ENCODE results near the gene TRAIP.
"Not testable (repeated sequence)": the region's sequence is repeated elsewhere in the genome, so short reads cannot be mapped to it uniquely, and the experiment has no call there.

TRAIP gene

DNA sequence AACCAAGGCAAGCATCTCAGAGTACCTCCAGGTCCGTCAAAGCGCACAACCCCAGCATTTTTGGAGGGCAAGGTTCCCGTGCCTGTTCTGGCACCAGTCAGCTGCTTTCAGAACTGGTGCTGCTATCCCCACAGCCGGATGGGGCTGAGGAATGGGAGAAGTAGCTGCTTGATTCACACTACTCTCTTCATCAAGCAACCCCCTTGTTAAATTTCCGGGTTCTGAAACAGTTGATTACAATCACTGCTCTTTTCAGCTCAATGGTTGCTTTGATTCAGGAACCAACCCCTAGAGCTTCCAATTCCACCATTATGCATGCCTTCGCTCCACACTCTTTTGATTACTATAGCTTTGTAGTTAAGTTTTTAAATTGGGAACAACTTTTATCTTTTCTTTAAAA, 30.3 kb downstream of the TRAIP start:
- Histone ChIP-seq H3K27ac (ENCODE audit: low read length) (no peak overlapping the region), H2AFZ (ENCODE audit: low read depth, low read length) (no peak overlapping the region), H3K79me2 (ENCODE audit: low read length) (no peaks in the 10 kb centered on the region), H3K4me2 (ENCODE audit: low read length) (no peak overlapping the region), H3K4me1 (ENCODE audit: low read length) (no peaks in the 10 kb centered on the region), H4K20me1 (ENCODE audit: insufficient read depth, low read length) (no peaks in the 10 kb centered on the region), H3K9ac (ENCODE audit: low read length) (no peak overlapping the region), H3K4me3 (ENCODE audit: low read length) (no peak overlapping the region), H3K36me3 (replicated peaks; ENCODE audit: low read depth, low read length) (peaks cover 24% of the 10 kb centered on the region), H3K9me3 (ENCODE audit: insufficient read depth, low read length) (no peaks in the 10 kb centered on the region), H3K27me3 (ENCODE audit: low read depth, low read length) (no peaks in the 10 kb centered on the region)
- TF ChIP-seq EZH2phosphoT487 (IDR thresholded peaks at IDR 0.05; ENCODE audit: low read depth) = no peak
- TF ChIP-seq, protein P1, sequence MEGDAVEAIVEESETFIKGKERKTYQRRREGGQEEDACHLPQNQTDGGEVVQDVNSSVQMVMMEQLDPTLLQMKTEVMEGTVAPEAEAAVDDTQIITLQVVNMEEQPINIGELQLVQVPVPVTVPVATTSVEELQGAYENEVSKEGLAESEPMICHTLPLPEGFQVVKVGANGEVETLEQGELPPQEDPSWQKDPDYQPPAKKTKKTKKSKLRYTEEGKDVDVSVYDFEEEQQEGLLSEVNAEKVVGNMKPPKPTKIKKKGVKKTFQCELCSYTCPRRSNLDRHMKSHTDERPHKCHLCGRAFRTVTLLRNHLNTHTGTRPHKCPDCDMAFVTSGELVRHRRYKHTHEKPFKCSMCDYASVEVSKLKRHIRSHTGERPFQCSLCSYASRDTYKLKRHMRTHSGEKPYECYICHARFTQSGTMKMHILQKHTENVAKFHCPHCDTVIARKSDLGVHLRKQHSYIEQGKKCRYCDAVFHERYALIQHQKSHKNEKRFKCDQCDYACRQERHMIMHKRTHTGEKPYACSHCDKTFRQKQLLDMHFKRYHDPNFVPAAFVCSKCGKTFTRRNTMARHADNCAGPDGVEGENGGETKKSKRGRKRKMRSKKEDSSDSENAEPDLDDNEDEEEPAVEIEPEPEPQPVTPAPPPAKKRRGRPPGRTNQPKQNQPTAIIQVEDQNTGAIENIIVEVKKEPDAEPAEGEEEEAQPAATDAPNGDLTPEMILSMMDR (IDR thresholded peaks at IDR 0.05; ENCODE audit: low read depth, low read length) = no peak

DNA sequence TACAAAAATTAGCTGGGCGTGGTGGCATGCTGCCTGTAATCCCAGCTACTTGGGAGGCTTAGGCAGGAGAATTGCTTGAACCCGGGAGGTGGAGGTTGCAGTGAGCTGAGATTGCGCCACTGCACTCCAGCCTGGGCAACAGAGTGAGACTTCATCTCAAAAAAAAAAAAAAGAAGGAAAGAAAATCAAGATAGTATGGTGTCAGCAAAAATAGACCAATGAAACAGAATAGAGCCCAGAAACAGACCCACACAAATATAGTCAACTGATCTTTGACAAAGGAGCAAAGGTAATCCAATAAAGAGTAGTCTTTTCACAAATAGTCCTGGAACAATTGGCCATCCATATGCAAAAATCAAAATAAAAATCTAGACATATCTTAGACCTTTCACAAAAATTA, 33.2 kb downstream of the TRAIP start:
- not testable (repeated sequence) for H3K4me2 ChIP-seq (ENCODE audit: low read length); H3K27me3 ChIP-seq (ENCODE audit: low read depth, low read length); H3K79me2 ChIP-seq (ENCODE audit: low read length); H4K20me1 ChIP-seq (ENCODE audit: insufficient read depth, low read length); H3K9me3 ChIP-seq (ENCODE audit: insufficient read depth, low read length); H3K4me1 ChIP-seq (ENCODE audit: low read length); H2AFZ ChIP-seq (ENCODE audit: low read depth, low read length); H3K36me3 ChIP-seq (replicated peaks; ENCODE audit: low read depth, low read length); H3K27ac ChIP-seq (ENCODE audit: low read length); H3K4me3 ChIP-seq (ENCODE audit: low read length); H3K9ac ChIP-seq (ENCODE audit: low read length)

DNA sequence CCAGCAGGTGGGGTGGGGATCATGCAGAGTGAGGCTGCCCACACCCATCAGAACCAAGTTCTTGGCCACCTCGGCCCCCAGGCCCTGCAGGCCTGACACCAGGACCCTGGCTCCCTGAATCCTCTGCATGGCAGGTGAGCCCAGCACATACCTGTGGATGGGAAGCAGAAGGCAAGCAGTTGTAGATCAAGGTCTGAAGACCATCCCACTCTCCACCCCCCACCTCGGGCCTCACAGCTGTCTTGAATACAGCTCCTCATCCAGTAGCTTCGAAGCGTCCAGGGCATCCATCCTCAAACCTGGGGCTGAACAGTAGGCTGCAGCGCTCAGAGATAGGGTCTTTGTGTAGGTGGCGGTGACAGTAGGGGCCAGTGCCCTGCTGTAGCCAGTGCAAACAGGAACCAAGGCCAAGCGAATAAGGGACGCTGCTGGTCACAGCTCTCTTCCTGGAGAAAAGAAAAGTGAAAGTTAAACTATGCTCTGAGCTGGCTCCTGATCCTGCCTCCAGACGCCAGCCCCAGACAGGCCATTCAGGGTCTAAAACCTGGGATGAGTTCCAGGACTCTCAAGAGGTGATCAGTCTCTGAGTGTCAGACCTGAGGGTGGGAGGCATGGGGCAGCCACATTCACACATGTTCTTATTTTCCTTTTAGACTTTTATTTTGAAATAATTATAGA, 42.7 kb downstream of the TRAIP start, which contains the start of gene UBA7:
UBA7 (minus strand) TSS at position 457 of the 678 bp plus-strand sequence; CDS start at position 291, 166 bp downstream.
- TF ChIP-seq EZH2phosphoT487 (IDR thresholded peaks at IDR 0.05; ENCODE audit: low read depth) = no peak
- TF ChIP-seq, protein P1 (IDR thresholded peaks at IDR 0.05; ENCODE audit: low read depth, low read length) = no peak
- H3K4me1 ChIP-seq (ENCODE audit: low read length) = no peaks in the 10 kb centered on the region
- H3K27me3 ChIP-seq (ENCODE audit: low read depth, low read length) = no peaks in the 10 kb centered on the region
- H3K9ac ChIP-seq (ENCODE audit: low read length) = no peak within 1 kb of the TSS
- H3K4me2 ChIP-seq (ENCODE audit: low read length) = peak within 1 kb of the TSS; percentile 16
- no peaks in the 10 kb centered on the region for H4K20me1 ChIP-seq (ENCODE audit: insufficient read depth, low read length)
- H3K4me3 ChIP-seq (ENCODE audit: low read length) = no peak within 1 kb of the TSS
- H2AFZ ChIP-seq (ENCODE audit: low read depth, low read length) = peak within 1 kb of the TSS; percentile 42; the same call in 1 of the 2 replicates
- H3K36me3 ChIP-seq (replicated peaks; ENCODE audit: low read depth, low read length) = no peaks in the 10 kb centered on the region
- H3K9me3 ChIP-seq (ENCODE audit: insufficient read depth, low read length) = no peaks in the 10 kb centered on the region
- no peaks in the 10 kb centered on the region for H3K79me2 ChIP-seq (ENCODE audit: low read length)
- H3K27ac ChIP-seq (ENCODE audit: low read length) = no peak within 1 kb of the TSS

DNA sequence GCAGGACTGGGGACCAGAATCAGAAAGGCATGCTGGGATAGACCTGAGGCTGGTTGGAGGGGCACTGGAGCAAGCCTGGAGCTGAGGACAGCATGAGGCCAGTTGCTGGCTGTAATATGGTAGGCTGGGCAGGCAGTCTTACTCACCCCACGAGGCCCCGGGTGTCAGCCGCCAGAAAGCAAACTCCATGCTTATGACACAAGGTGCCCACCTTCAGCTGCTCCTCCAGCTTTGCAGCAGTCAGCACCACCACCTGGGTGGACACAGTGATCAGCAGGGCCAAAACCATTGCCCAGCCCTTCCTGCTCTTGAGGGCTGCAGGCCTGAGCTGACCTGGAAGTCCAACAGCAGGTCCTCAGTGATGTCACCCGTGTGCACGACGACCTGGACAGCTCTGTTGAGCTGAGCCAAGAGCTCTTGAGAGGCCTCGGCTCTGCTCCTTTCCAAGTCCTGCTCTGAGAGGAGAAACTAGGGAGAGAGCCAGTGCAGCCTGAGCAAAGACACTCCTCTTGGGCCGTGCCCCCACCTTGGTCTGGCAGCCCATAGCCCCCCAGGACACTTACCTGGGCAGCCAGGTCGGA, 43.4 kb downstream of the TRAIP start:
- Histone ChIP-seq H3K36me3 (replicated peaks; ENCODE audit: low read depth, low read length) (no peaks in the 10 kb centered on the region), H3K27me3 (ENCODE audit: low read depth, low read length) (no peaks in the 10 kb centered on the region), H3K79me2 (ENCODE audit: low read length) (no peaks in the 10 kb centered on the region), H4K20me1 (ENCODE audit: insufficient read depth, low read length) (no peaks in the 10 kb centered on the region), H3K9me3 (ENCODE audit: insufficient read depth, low read length) (no peaks in the 10 kb centered on the region), H2AFZ (ENCODE audit: low read depth, low read length) (no peak overlapping the region), H3K4me3 (ENCODE audit: low read length) (no peak overlapping the region), H3K9ac (ENCODE audit: low read length) (no peak overlapping the region), H3K27ac (ENCODE audit: low read length) (no peak overlapping the region), H3K4me2 (ENCODE audit: low read length) (no peak overlapping the region), H3K4me1 (ENCODE audit: low read length) (no peaks in the 10 kb centered on the region)
- no peak for TF ChIP-seq EZH2phosphoT487 (IDR thresholded peaks at IDR 0.05; ENCODE audit: low read depth)
- TF ChIP-seq, protein P1 (IDR thresholded peaks at IDR 0.05; ENCODE audit: low read depth, low read length) = no peak
